GM20000 (cell line): Measurements from ENCODE around the gene NXPH2.

ENCODE experiments used
- DNase-seq: peaks from one replicate; pipeline ENCODE4 v3.0.0; 2012; ENCODE audit warnings: low spot score
- CTCF ChIP-seq: IDR thresholded peaks from 2 replicates; pipeline ENCODE4 v1.5.1; 2012; ENCODE audit warnings: mild to moderate bottlenecking, control low read depth; ENCODE audit errors: extremely low read depth, missing control alignments

NXPH2 gene

GRCh38 chr2:138691667-138692066 is 88.5 kb downstream of the NXPH2 start:
- no peak for DNase-seq

DNA sequence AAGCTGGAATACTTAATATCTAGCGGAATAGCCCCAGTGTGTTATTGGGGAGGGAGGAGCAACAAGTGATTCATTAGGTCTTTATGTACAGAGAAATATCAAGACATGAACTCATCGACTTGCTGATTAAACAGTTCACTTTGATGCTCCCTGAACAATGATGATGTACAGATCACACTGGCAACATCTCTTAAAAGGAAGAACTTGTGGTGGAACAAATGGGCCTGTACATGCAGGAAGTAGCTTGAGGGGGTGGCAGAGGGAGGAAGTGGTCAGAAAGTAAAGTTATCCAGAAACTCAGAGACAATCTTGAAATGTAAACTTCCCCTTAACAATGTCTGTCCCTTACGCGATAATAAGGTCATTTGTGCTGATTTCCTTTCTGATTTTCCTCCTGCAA is 90.5 kb downstream of the NXPH2 start:
- no peak for DNase-seq
- TF ChIP-seq CTCF, result no peak

More at GRCh38 chr2:138691667-138692066, 88.5 kb downstream of the NXPH2 start:
- TF ChIP-seq CTCF, result no peak

DNA sequence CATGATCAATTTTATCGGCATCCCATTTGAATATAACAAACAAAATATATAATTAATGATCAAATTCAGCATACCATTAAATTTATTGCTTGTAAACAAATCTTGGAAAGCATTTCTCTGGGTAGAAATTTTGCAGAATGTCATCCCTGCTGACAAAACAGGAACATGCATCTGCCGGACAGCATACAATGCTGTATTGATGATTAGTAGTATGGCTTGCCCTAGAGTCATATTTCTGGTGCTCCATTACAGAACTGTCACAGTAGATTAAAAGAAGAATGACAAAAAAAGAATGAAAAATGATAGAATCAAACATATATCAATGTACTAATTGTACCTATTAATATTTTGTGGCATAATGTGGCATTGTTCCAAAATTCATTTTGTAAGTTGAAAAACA is 98.0 kb downstream of the NXPH2 start:
- no peak for DNase-seq
- no peak for TF ChIP-seq CTCF

DNA sequence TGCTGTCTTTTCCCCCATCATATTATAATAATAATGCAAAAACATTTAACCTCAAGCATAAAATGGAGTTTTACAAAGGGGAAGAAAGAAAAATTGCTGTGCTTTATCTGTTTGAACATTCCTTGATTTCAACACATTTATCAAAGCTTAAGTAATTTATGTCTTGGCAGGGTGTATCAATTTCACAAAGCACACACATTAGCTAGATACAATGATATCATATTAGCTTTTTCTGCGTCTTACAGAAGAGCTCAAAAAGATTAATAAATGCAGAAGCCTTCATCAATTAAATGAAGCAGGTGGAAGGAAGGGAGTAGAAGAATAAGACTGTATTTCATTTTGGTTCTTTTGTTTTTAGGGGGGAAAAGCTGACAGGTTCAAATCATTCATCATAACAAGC is 103.0 kb downstream of the NXPH2 start:
- no peak for DNase-seq
- TF ChIP-seq CTCF, result no peak

- no peak for DNase-seq
- TF ChIP-seq CTCF, result no peak
These were observed 103.6 kb downstream of the NXPH2 start for GRCh38 chr2:138676619-138677021.

- no peak for TF ChIP-seq CTCF
- DNase-seq, result no peak
These were observed 108.6 kb downstream of the NXPH2 start for GRCh38 chr2:138671566-138671965.

- no peak for DNase-seq
- TF ChIP-seq CTCF, result no peak
These were observed 109.5 kb downstream of the NXPH2 start for GRCh38 chr2:138670734-138671133.
